ENCODE measurements around the gene PARD3B. TPM values are rescaled to one million over a fixed set of nuclear protein-coding genes. Genes with fewer than 3 reads are reported as not detected.
A peak's percentile ranks its signal among the peaks of the same experiment; 100 is the strongest.

Gene PARD3B
- total and polyA plus RNA-seq, 8 donors = 18.5 to 24.6 (median 21.1) TPM

- no peaks in the 10 kb centered on the region for H3K36me3 ChIP-seq
- DNase-seq (no peak), ATAC-seq (no peak)
- peaks cover 0 to 7% of the 10 kb centered on the region in 2 donors for H3K4me1 ChIP-seq
- no peaks in the 10 kb centered on the region for H3K27me3 ChIP-seq
- H3K4me3 ChIP-seq = no peak overlapping the region
- intact Hi-C loops (cut with DNase I) = no loop called here
- peaks cover 0 to 2% of the 10 kb centered on the region in 2 donors for H3K9me3 ChIP-seq
- no peak overlapping the region for H3K27ac ChIP-seq
- TF ChIP-seq CTCF (IDR thresholded peaks at IDR 0.05) = no peak
Measured at GRCh38 chr2:204657024-204657423, 111.7 kb downstream of the PARD3B start.

- H3K36me3 ChIP-seq = no peaks in the 10 kb centered on the region
- H3K4me1 ChIP-seq = no peaks in the 10 kb centered on the region
- H3K9me3 ChIP-seq = no peaks in the 10 kb centered on the region
- intact Hi-C loops (cut with DNase I) = no loop called here
- H3K4me3 ChIP-seq = no peak overlapping the region
- H3K27me3 ChIP-seq = no peaks in the 10 kb centered on the region
- H3K27ac ChIP-seq = no peak overlapping the region
- DNase-seq (no peak), ATAC-seq (no peak)
- TF ChIP-seq CTCF (IDR thresholded peaks at IDR 0.05) = no peak
Measured at GRCh38 chr2:204662956-204663355, 117.7 kb downstream of the PARD3B start.

GRCh38 chr2:204663816-204664425 lies 118.6 kb downstream of the PARD3B start:
- H3K27ac ChIP-seq = peak overlapping the region in 1 of 2 donors; percentile 50
- H3K36me3 ChIP-seq = no peaks in the 10 kb centered on the region
- ATAC-seq (no peak), DNase-seq (no peak)
- no peaks in the 10 kb centered on the region for H3K27me3 ChIP-seq
- no peak for TF ChIP-seq CTCF (IDR thresholded peaks at IDR 0.05)
- intact Hi-C loops (cut with DNase I) = no loop called here
- no peak overlapping the region for H3K4me3 ChIP-seq
- no peaks in the 10 kb centered on the region for H3K9me3 ChIP-seq
- H3K4me1 ChIP-seq = no peaks in the 10 kb centered on the region

GRCh38 chr2:204664708-204665121 lies 119.4 kb downstream of the PARD3B start:
- H3K4me1 ChIP-seq = peaks cover 0 to 4% of the 10 kb centered on the region in 2 donors
- no peaks in the 10 kb centered on the region for H3K27me3 ChIP-seq
- peak; percentile 89 for ATAC-seq
- H3K36me3 ChIP-seq = no peaks in the 10 kb centered on the region
- DNase-seq = no peak
- peak overlapping the region; percentile 49 to 50 for H3K27ac ChIP-seq
- intact Hi-C loops (cut with DNase I) = no loop called here
- no peak for TF ChIP-seq CTCF (IDR thresholded peaks at IDR 0.05)
- H3K4me3 ChIP-seq = no peak overlapping the region
- no peaks in the 10 kb centered on the region for H3K9me3 ChIP-seq

- intact Hi-C loops (cut with DNase I) = no loop called here
- no peak for TF ChIP-seq CTCF (IDR thresholded peaks at IDR 0.05)
- peaks cover 0 to 4% of the 10 kb centered on the region in 2 donors for H3K4me1 ChIP-seq
- DNase-seq = no peak
- H3K4me3 ChIP-seq = no peak overlapping the region
- no peaks in the 10 kb centered on the region for H3K9me3 ChIP-seq
- no peaks in the 10 kb centered on the region for H3K36me3 ChIP-seq
- no peaks in the 10 kb centered on the region for H3K27me3 ChIP-seq
- peak; percentile 58 for ATAC-seq
- peak overlapping the region; percentile 46 to 50 for H3K27ac ChIP-seq
Measured at GRCh38 chr2:204665207-204665606, 119.9 kb downstream of the PARD3B start.
